Esophagus mucosa (tissue), 1 donor: ENCODE results near the gene SLC35D2. TPM values are rescaled to one million over a fixed set of nuclear protein-coding genes. Genes with fewer than 3 reads are reported as not detected.
A peak's percentile ranks its signal among the peaks of the same experiment; 100 is the strongest.
"Not testable (repeated sequence)": the region's sequence is repeated elsewhere in the genome, so short reads cannot be mapped to it uniquely, and the experiment has no call there.

Experiments used
- ATAC-seq: fragments of 200-7000 bp; cut with Tn5 transposase; one replicate; pipeline ENCODE4 v1.9.1; 2020
- total RNA-seq: library from RNA; stranded (reverse); gene quantifications from one replicate; pipeline ENCODE4 v1.2.4, GENCODE V29; 2023
- donor health status: DM: yes; HTN: yes; CAD: no.

Gene SLC35D2
- total RNA-seq, 1 donor from 2014 or later, result 14.9 TPM

- not testable (repeated sequence) for ATAC-seq
Measured at GRCh38 chr9:96306958-96307357, 76.6 kb downstream of the SLC35D2 start.

- no peak for ATAC-seq
Measured at GRCh38 chr9:96305171-96305570, 78.3 kb downstream of the SLC35D2 start.

GRCh38 chr9:96304230-96304629, 79.3 kb downstream of the SLC35D2 start:
- no peak for ATAC-seq

GRCh38 chr9:96302021-96302420, 81.5 kb downstream of the SLC35D2 start, which contains the start of gene HSD17B3:
TSS of gene HSD17B3 (minus strand) at chr9:96302176. CDS start at chr9:96302104, 72 bp downstream.
- ATAC-seq, result no peak

GRCh38 chr9:96299823-96300222, 83.7 kb downstream of the SLC35D2 start:
- ATAC-seq, result no peak

GRCh38 chr9:96294159-96294545, 89.4 kb downstream of the SLC35D2 start:
- no peak for ATAC-seq

GRCh38 chr9:96293498-96294158, 89.9 kb downstream of the SLC35D2 start:
- no peak for ATAC-seq

- no peak for ATAC-seq
Measured at GRCh38 chr9:96289392-96289791, 94.1 kb downstream of the SLC35D2 start.

GRCh38 chr9:96281641-96282040, 101.9 kb downstream of the SLC35D2 start:
- no peak for ATAC-seq

- peak; percentile 51 for ATAC-seq
Measured at GRCh38 chr9:96279932-96280331, 103.6 kb downstream of the SLC35D2 start.

- ATAC-seq, result no peak
Measured at GRCh38 chr9:96274939-96275338, 108.6 kb downstream of the SLC35D2 start.

Other genes starting within 250 kb of the SLC35D2 start
- not detected for gene HSD17B3, start 81.5 kb downstream of the SLC35D2 start, total RNA-seq
- 2.8 TPM for gene ZNF367, start 34.7 kb upstream of the SLC35D2 start, total RNA-seq
- gene HABP4, start 66.5 kb upstream of the SLC35D2 start, total RNA-seq, result 1.2 TPM
- gene CDC14B, start 236.1 kb upstream of the SLC35D2 start, total RNA-seq, result 7.0 TPM